Muscle of arm (tissue), 12 donors: ENCODE results near the gene SSR2. TPM values are rescaled to one million over a fixed set of nuclear protein-coding genes. Genes with fewer than 3 reads are reported as not detected.

Experiments
- polyA plus RNA-seq, 12 donors: library from polyadenylated mRNA; unstranded; fragments of 120-200 nt; gene quantifications; one replicate each; pipeline ENCODE4 v1.2.1, GENCODE V29; 2013; ENCODE audit not compliant: insufficient read length in 12 of 12

SSR2 gene
- polyA plus RNA-seq, 12 donors, result 209 to 317 (median 230) TPM; not detected in 1

Other genes starting within 250 kb of the SSR2 start
- 10 to 100 TPM in 11 of 12 donors, not detected in 1; 25.0 to 47.3 (median 33.2) TPM for gene GON4L, start 163.7 kb downstream of the SSR2 start, polyA plus RNA-seq
- 100 to 1,000 TPM in 1 of 12 donors, 10 to 100 TPM in 11; 13.6 to 133 (median 16.9) TPM for gene SYT11, start 161.4 kb downstream of the SSR2 start, polyA plus RNA-seq
- gene RIT1, start 109.6 kb downstream of the SSR2 start, polyA plus RNA-seq, result 10 to 100 TPM in 11 of 12 donors, not detected in 1; 17.7 to 33.4 (median 28.7) TPM
- 10 to 100 TPM in 11 of 12 donors, not detected in 1; 25.3 to 71.3 (median 37.7) TPM for gene KHDC4, start 86.5 kb downstream of the SSR2 start, polyA plus RNA-seq
- gene RXFP4, start 79.3 kb downstream of the SSR2 start, polyA plus RNA-seq, result under 1 TPM in 7 of 12 donors, not detected in 5; 0.12 to 0.62 (median 0.20) TPM
- gene ARHGEF2, start 42.4 kb downstream of the SSR2 start, polyA plus RNA-seq, result 100 to 1,000 TPM; 119 to 396 (median 157) TPM
- gene UBQLN4, start 32.8 kb upstream of the SSR2 start, polyA plus RNA-seq, result 10 to 100 TPM in 11 of 12 donors, not detected in 1; 40.2 to 55.3 (median 47.1) TPM
- 10 to 100 TPM in 11 of 12 donors, not detected in 1; 33.6 to 81.4 (median 36.4) TPM for gene LAMTOR2, start 33.8 kb upstream of the SSR2 start, polyA plus RNA-seq
- 10 to 100 TPM in 3 of 12 donors, 1 to 10 TPM in 1, under 1 TPM in 7, not detected in 1; 0.18 to 39.5 (median 0.65) TPM for gene RAB25, start 40.2 kb upstream of the SSR2 start, polyA plus RNA-seq
- gene MEX3A, start 61.5 kb upstream of the SSR2 start, polyA plus RNA-seq, result 100 to 1,000 TPM in 1 of 12 donors, 10 to 100 TPM in 11; 17.0 to 113 (median 23.9) TPM
- 100 to 1,000 TPM; 240 to 804 (median 293) TPM for gene LMNA, start 93.8 kb upstream of the SSR2 start, polyA plus RNA-seq
- gene SEMA4A, start 132.6 kb upstream of the SSR2 start, polyA plus RNA-seq, result 10 to 100 TPM in 2 of 12 donors, 1 to 10 TPM in 9, not detected in 1; 2.2 to 16.5 (median 3.4) TPM
- gene SLC25A44, start 173.2 kb upstream of the SSR2 start, polyA plus RNA-seq, result 10 to 100 TPM in 11 of 12 donors, not detected in 1; 10.5 to 15.8 (median 12.1) TPM
- gene PMF1, start 192.1 kb upstream of the SSR2 start, polyA plus RNA-seq, result 10 to 100 TPM in 11 of 12 donors, not detected in 1; 37.1 to 66.7 (median 40.6) TPM
- gene BGLAP, start 221.2 kb upstream of the SSR2 start, polyA plus RNA-seq, result 1 to 10 TPM in 6 of 12 donors, under 1 TPM in 4, not detected in 2; 0.38 to 4.8 (median 1.4) TPM
- 1 to 10 TPM in 11 of 12 donors, not detected in 1; 1.6 to 6.9 (median 3.6) TPM for gene PAQR6, start 227.1 kb upstream of the SSR2 start, polyA plus RNA-seq